ENCODE measurements around the gene IRF8.

IRF8 gene

GRCh38 chr16:85918436-85918835 is 19.5 kb downstream of the IRF8 start:
- TF ChIP-seq EZH2phosphoT487 (IDR thresholded peaks at IDR 0.05; ENCODE audit: borderline replicate concordance, low read length) = no peak
- no peak for TF ChIP-seq CTCF (IDR thresholded peaks at IDR 0.05; ENCODE audit: low read depth, low read length, poor library complexity, severe bottlenecking)
- Histone ChIP-seq H3K36me3 (ENCODE audit: control insufficient read depth, low read length) (peaks cover 92% of the 10 kb centered on the region), H3K9me3 (ENCODE audit: control insufficient read depth, insufficient read depth, low read length) (no peaks in the 10 kb centered on the region), H3K79me2 (ENCODE audit: control insufficient read depth, low read length) (peaks cover 38% of the 10 kb centered on the region), H3K4me3 (ENCODE audit: low read length) (no peak overlapping the region), H3K9me2 (replicated peaks; ENCODE audit: control insufficient read depth, low read length) (no peaks in the 10 kb centered on the region), H4K20me1 (ENCODE audit: control insufficient read depth, insufficient read depth, low read depth, low read length) (peaks cover 16% of the 10 kb centered on the region), H3K27ac (ENCODE audit: low read depth, low read length) (no peak overlapping the region), H3K4me1 (ENCODE audit: control insufficient read depth, low read length) (peaks cover 42% of the 10 kb centered on the region), H3F3A (ENCODE audit: control insufficient read depth, insufficient read depth) (peaks cover 69% of the 10 kb centered on the region), H3K4me2 (ENCODE audit: low read length) (no peak overlapping the region), H3K27me3 (ENCODE audit: control insufficient read depth, low read length) (no peaks in the 10 kb centered on the region)

GRCh38 chr16:85919271-85920267 is 20.6 kb downstream of the IRF8 start:
- no peaks in the 10 kb centered on the region for H3K9me3 ChIP-seq (ENCODE audit: control insufficient read depth, insufficient read depth, low read length)
- H3F3A ChIP-seq (ENCODE audit: control insufficient read depth, insufficient read depth) = peaks cover 78% of the 10 kb centered on the region
- peaks cover 81% of the 10 kb centered on the region for H3K36me3 ChIP-seq (ENCODE audit: control insufficient read depth, low read length)
- peaks cover 16% of the 10 kb centered on the region for H4K20me1 ChIP-seq (ENCODE audit: control insufficient read depth, insufficient read depth, low read depth, low read length)
- peaks cover 27% of the 10 kb centered on the region for H3K79me2 ChIP-seq (ENCODE audit: control insufficient read depth, low read length)
- no peak overlapping the region for H3K4me2 ChIP-seq (ENCODE audit: low read length)
- H3K4me3 ChIP-seq (ENCODE audit: low read length) = no peak overlapping the region
- TF ChIP-seq CTCF (IDR thresholded peaks at IDR 0.05; ENCODE audit: low read depth, low read length, poor library complexity, severe bottlenecking) (no peak), EZH2phosphoT487 (IDR thresholded peaks at IDR 0.05; ENCODE audit: borderline replicate concordance, low read length) (no peak)
- no peak overlapping the region for H3K27ac ChIP-seq (ENCODE audit: low read depth, low read length)
- no peaks in the 10 kb centered on the region for H3K27me3 ChIP-seq (ENCODE audit: control insufficient read depth, low read length)
- no peaks in the 10 kb centered on the region for H3K9me2 ChIP-seq (replicated peaks; ENCODE audit: control insufficient read depth, low read length)
- peaks cover 31% of the 10 kb centered on the region for H3K4me1 ChIP-seq (ENCODE audit: control insufficient read depth, low read length)

- no peak for TF ChIP-seq EZH2phosphoT487 (IDR thresholded peaks at IDR 0.05; ENCODE audit: borderline replicate concordance, low read length)
- TF ChIP-seq CTCF (IDR thresholded peaks at IDR 0.05; ENCODE audit: low read depth, low read length, poor library complexity, severe bottlenecking) = no peak
- peaks cover 13% of the 10 kb centered on the region for H3K79me2 ChIP-seq (ENCODE audit: control insufficient read depth, low read length)
- H3K4me2 ChIP-seq (ENCODE audit: low read length) = no peak overlapping the region
- peaks cover 66% of the 10 kb centered on the region for H3K36me3 ChIP-seq (ENCODE audit: control insufficient read depth, low read length)
- H3K27ac ChIP-seq (ENCODE audit: low read depth, low read length) = no peak overlapping the region
- peaks cover 11% of the 10 kb centered on the region for H4K20me1 ChIP-seq (ENCODE audit: control insufficient read depth, insufficient read depth, low read depth, low read length)
- no peaks in the 10 kb centered on the region for H3K9me2 ChIP-seq (replicated peaks; ENCODE audit: control insufficient read depth, low read length)
- no peaks in the 10 kb centered on the region for H3K27me3 ChIP-seq (ENCODE audit: control insufficient read depth, low read length)
- H3K9me3 ChIP-seq (ENCODE audit: control insufficient read depth, insufficient read depth, low read length) = no peaks in the 10 kb centered on the region
- no peak overlapping the region for H3K4me3 ChIP-seq (ENCODE audit: low read length)
- H3K4me1 ChIP-seq (ENCODE audit: control insufficient read depth, low read length) = peaks cover 22% of the 10 kb centered on the region
- H3F3A ChIP-seq (ENCODE audit: control insufficient read depth, insufficient read depth) = peaks cover 80% of the 10 kb centered on the region
Observed at GRCh38 chr16:85921026-85921425, 22.1 kb downstream of the IRF8 start.

Measured in DOHH2 (cell line).